GM08714 (cell line): ENCODE results near the gene MYL7.

ENCODE experiments used
- H3K4me3 ChIP-seq: fragments of 200-500 bp; sonication (Bioruptor generic); 2 replicates; pipeline ENCODE4 v1.5.1; 2014; ENCODE audit warnings: mild to moderate bottlenecking, low read length, inconsistent platforms
- ZNF274 ChIP-seq: IDR thresholded peaks from 2 replicates; pipeline ENCODE4 v1.6.1; 2012; ENCODE audit warnings: mild to moderate bottlenecking, low read depth, low read length

MYL7 gene

GRCh38 chr7:44141221-44141850, at the start of gene MYL7:
Gene MYL7 (minus strand): TSS chr7:44141332. CDS start chr7:44141305, 27 bp downstream.
- H3K4me3 ChIP-seq = no peak within 1 kb of the TSS
- TF ChIP-seq ZNF274 = no peak

- no peak for TF ChIP-seq ZNF274
- no peak overlapping the region for H3K4me3 ChIP-seq
These were observed 49.1 kb upstream of the MYL7 start for GRCh38 chr7:44189993-44190872.

GRCh38 chr7:44189286-44189992, 48.3 kb upstream of the MYL7 start, which contains the start of gene GCK:
Gene GCK (minus strand): TSS chr7:44189439. CDS start chr7:44188953, 486 bp downstream.
- H3K4me3 ChIP-seq = no peak within 1 kb of the TSS
- no peak for TF ChIP-seq ZNF274

GRCh38 chr7:44188480-44189225, 47.5 kb upstream of the MYL7 start:
- TF ChIP-seq ZNF274 = no peak
- H3K4me3 ChIP-seq = no peak overlapping the region

- H3K4me3 ChIP-seq = no peak overlapping the region
These were observed 46.7 kb upstream of the MYL7 start for GRCh38 chr7:44187636-44188416.

GRCh38 chr7:44186736-44187135, 45.6 kb upstream of the MYL7 start:
- no peak overlapping the region for H3K4me3 ChIP-seq
- TF ChIP-seq ZNF274 = no peak

More at GRCh38 chr7:44187636-44188416, 46.7 kb upstream of the MYL7 start:
- TF ChIP-seq ZNF274 = no peak

GRCh38 chr7:44185729-44186128, 44.6 kb upstream of the MYL7 start:
- TF ChIP-seq ZNF274 = no peak
- H3K4me3 ChIP-seq = no peak overlapping the region

- TF ChIP-seq ZNF274 = no peak
These were observed 43.8 kb upstream of the MYL7 start for GRCh38 chr7:44184873-44185446.

GRCh38 chr7:44184206-44184872, 43.2 kb upstream of the MYL7 start:
- H3K4me3 ChIP-seq = no peak overlapping the region
- no peak for TF ChIP-seq ZNF274

More at GRCh38 chr7:44184873-44185446, 43.8 kb upstream of the MYL7 start:
- H3K4me3 ChIP-seq = no peak overlapping the region

- TF ChIP-seq ZNF274 = no peak
- H3K4me3 ChIP-seq = no peak overlapping the region
These were observed 42.3 kb upstream of the MYL7 start for GRCh38 chr7:44183386-44183785.

- H3K4me3 ChIP-seq = no peak overlapping the region
- TF ChIP-seq ZNF274 = no peak
These were observed 41.7 kb upstream of the MYL7 start for GRCh38 chr7:44182827-44183226.

GRCh38 chr7:44180631-44181030, 39.5 kb upstream of the MYL7 start:
- TF ChIP-seq ZNF274 = no peak

More at GRCh38 chr7:44180631-44181030, 39.5 kb upstream of the MYL7 start:
- H3K4me3 ChIP-seq = no peak overlapping the region
